Endothelial cell (in vitro differentiated cells): ENCODE data around the gene GALNT2. TPM values are rescaled to one million over a fixed set of nuclear protein-coding genes. Genes with fewer than 3 reads are reported as not detected.

Experiments used
- DNase-seq: peaks from one replicate; pipeline ENCODE4 v3.0.0; 2021; ENCODE audit warnings: low spot score
- H3K27ac Mint-ChIP-seq: one replicate; pipeline ENCODE4 v1.8.0; 2021; ENCODE audit warnings: mixed read lengths, inconsistent platforms; ENCODE audit not compliant: unreplicated experiment
- H3K27me3 Mint-ChIP-seq: one replicate; pipeline ENCODE4 v1.8.0; 2021; ENCODE audit warnings: mild to moderate bottlenecking, moderate library complexity, mixed read lengths, inconsistent platforms; ENCODE audit not compliant: unreplicated experiment
- H3K36me3 Mint-ChIP-seq: one replicate; pipeline ENCODE4 v1.8.0; 2021; ENCODE audit warnings: mild to moderate bottlenecking, low read depth, mixed read lengths, inconsistent platforms; ENCODE audit not compliant: unreplicated experiment
- H3K4me1 Mint-ChIP-seq: one replicate; pipeline ENCODE4 v1.8.0; 2021; ENCODE audit warnings: mild to moderate bottlenecking, mixed read lengths, inconsistent platforms; ENCODE audit not compliant: unreplicated experiment
- H3K4me3 Mint-ChIP-seq: one replicate; pipeline ENCODE4 v1.8.0; 2021; ENCODE audit warnings: mild to moderate bottlenecking, mixed read lengths, inconsistent platforms; ENCODE audit not compliant: unreplicated experiment
- H3K9me3 Mint-ChIP-seq: one replicate; pipeline ENCODE4 v1.8.0; 2021; ENCODE audit warnings: mixed read lengths, inconsistent platforms; ENCODE audit not compliant: unreplicated experiment
- total RNA-seq: library from RNA; stranded (reverse); fragmentation: NEBNext Ultra II Directional; extraction: Animal tissue kit (Norgen Biotek cat#: 25700); gene quantifications from one replicate; pipeline ENCODE4 v1.2.1, GENCODE V29; 2021; ENCODE audit not compliant: unreplicated experiment
- TF ChIP-seq, protein P1 (sequence below): fragments of 200-600 bp; sonication (generic); IDR thresholded peaks from one replicate; pipeline ENCODE4 v1.5.0; 2021; ENCODE audit warnings: antibody characterized with exemption; ENCODE audit not compliant: unreplicated experiment

GALNT2 gene
- total RNA-seq, 1 donor from 2014 or later, result 74.8 TPM

DNA sequence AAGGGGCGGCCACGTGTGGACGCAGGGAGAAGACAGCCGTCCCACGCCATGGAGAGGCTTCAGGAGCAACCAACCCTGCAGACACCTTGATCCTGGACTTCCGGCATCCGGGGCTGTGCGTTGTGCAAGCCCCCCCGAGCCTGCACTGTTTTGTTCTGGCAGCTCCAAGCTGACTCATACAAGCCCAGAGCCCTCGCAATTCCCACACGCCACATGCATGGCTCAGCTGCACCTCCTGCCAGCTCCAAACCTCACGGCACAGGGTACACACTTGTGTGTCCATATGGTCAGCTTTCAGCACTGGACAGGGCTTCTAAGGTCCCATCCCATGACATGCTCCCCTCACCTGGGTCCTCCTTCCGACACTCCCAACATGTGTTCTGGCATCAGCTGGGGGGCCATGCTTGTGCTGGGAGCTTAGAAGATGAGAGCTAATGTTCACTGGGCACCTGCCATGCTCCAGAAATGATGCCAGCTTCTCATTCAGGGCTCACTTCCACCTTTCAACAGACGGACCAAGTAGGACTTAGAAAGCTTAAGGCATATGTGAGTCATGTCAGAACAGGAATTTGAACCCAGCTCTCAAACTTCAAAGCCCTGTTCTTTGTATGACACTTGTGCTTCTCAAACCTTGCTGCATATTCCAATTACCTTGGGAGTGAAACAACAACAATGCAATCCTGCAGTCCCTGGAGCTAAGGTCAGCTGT, 221.8 kb downstream of the GALNT2 start:
- Mint-ChIP-seq H3K4me3 (no peak overlapping the region), H3K4me1 (peaks cover 9% of the 10 kb centered on the region), H3K27me3 (peaks cover 4% of the 10 kb centered on the region), H3K27ac (no peak overlapping the region), H3K9me3 (no peaks in the 10 kb centered on the region), H3K36me3 (no peaks in the 10 kb centered on the region)
- no peak for DNase-seq
- TF ChIP-seq, protein P1, sequence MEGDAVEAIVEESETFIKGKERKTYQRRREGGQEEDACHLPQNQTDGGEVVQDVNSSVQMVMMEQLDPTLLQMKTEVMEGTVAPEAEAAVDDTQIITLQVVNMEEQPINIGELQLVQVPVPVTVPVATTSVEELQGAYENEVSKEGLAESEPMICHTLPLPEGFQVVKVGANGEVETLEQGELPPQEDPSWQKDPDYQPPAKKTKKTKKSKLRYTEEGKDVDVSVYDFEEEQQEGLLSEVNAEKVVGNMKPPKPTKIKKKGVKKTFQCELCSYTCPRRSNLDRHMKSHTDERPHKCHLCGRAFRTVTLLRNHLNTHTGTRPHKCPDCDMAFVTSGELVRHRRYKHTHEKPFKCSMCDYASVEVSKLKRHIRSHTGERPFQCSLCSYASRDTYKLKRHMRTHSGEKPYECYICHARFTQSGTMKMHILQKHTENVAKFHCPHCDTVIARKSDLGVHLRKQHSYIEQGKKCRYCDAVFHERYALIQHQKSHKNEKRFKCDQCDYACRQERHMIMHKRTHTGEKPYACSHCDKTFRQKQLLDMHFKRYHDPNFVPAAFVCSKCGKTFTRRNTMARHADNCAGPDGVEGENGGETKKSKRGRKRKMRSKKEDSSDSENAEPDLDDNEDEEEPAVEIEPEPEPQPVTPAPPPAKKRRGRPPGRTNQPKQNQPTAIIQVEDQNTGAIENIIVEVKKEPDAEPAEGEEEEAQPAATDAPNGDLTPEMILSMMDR, result no peak

DNA sequence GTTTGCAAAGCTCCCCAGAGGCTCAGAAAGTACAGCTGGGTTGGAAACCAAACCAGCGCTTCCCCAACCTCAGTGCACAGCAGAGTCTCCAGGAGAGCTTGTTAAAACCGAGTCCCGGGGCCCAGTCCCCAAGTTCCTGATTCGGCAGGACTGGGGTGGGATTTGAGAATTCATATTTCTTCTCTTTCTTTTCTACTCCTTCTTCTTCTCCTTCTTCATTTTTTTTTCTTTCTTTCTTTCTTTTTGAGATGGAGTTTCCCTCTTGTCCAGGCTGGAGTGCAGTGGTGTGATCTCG, 222.3 kb downstream of the GALNT2 start:
- TF ChIP-seq, protein P1, result no peak
- DNase-seq, result no peak
- Mint-ChIP-seq H3K4me3 (no peak overlapping the region), H3K9me3 (no peaks in the 10 kb centered on the region), H3K27me3 (peaks cover 4% of the 10 kb centered on the region), H3K27ac (no peak overlapping the region), H3K4me1 (peaks cover 9% of the 10 kb centered on the region), H3K36me3 (no peaks in the 10 kb centered on the region)

DNA sequence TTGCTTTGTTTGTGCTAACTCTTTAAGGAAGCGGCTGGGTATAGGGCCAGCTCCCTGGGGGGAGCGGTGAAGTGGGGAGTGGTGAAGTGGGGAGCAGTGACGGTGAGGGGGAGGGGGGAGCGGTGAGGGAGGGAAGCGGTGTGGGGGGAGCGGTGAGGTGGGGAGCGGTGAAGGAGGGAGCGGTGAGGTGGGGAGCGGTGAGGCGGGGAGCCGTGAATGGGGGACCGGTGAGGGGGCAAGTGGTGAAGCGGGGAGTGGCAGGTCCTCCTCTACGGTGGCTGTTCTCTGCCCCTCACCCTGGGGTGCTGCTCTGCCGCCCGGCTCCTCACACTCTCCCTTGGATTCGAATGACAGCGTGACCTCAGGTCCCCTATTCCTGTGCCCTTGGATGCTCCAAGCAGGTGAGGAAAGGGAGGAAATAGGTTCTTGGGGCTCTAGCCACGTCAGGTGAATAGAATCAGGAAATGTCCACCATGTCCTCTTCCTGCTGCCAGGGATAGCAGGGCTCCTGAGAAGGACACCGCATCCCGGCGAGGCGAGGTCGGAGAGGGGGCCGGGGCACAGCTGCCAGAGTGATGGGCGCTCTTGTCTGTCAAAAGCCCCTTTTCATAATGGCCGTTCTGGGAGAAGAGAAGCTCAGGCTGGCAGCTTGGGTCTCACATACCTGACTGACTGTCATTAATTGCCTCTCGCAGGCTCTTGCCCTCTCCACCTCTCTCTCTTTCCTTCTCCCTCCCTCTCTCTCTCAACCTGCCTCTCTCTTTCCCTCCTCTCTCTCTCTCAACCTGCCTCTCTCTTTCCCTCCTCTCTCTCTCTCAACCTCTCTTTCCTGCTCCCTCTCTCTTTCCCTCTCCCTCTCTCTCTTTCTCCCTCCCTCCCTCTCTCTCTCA, 224.9 kb downstream of the GALNT2 start:
- peaks cover 14% of the 10 kb centered on the region for H3K4me1 Mint-ChIP-seq
- DNase-seq, result no peak
- H3K27me3 Mint-ChIP-seq, result peaks cover 4% of the 10 kb centered on the region
- TF ChIP-seq, protein P1, result no peak
- H3K36me3 Mint-ChIP-seq, result no peaks in the 10 kb centered on the region
- no peak overlapping the region for H3K27ac Mint-ChIP-seq
- H3K9me3 Mint-ChIP-seq, result no peaks in the 10 kb centered on the region
- no peak overlapping the region for H3K4me3 Mint-ChIP-seq

DNA sequence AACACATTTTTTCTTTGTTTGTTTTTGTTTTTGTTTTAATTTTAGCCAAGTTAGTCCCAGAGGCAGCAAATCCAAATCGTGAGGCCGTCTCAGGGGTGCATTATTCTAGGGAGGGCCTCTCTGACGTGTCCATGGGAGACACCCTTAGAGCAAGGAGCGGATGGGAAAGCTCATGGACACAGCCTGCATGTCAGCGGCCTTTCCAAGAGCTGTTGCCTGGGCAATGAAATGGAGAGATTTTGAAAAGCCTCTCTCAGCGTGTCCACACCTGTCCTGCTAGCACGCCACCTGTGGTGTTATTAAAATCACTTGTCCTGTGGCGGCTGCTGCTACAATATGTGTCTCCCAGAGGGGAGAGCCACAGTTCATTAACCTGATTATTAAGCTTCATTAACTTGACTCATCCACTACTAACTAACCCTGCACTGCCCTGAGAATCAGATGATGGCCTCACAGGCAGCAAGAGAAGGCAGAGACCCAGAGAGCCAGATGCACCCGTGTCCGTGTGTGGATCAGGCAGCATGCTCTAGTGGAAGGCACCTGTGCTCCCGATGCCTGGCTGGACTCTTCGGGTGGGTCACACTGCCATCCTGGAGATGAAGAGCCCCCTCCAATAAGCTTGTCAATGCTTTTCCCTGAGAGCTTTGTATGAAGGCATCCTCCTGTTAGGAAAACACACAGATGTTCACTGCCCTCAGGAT, 225.8 kb downstream of the GALNT2 start:
- peaks cover 14% of the 10 kb centered on the region for H3K4me1 Mint-ChIP-seq
- H3K9me3 Mint-ChIP-seq, result no peaks in the 10 kb centered on the region
- no peaks in the 10 kb centered on the region for H3K36me3 Mint-ChIP-seq
- TF ChIP-seq, protein P1, result no peak
- no peak for DNase-seq
- H3K27ac Mint-ChIP-seq, result no peak overlapping the region
- H3K27me3 Mint-ChIP-seq, result peaks cover 4% of the 10 kb centered on the region
- H3K4me3 Mint-ChIP-seq, result no peak overlapping the region
